C4-2B (cell line): Measurements from ENCODE around the gene UVSSA.

ENCODE experiments used
- H3K27ac ChIP-seq: fragments of 450-650 bp; 2 replicates; pipeline ENCODE4 v1.5.1; 2017
- CTCF ChIP-seq: fragments of 450-650 bp; conservative IDR thresholded peaks from 2 replicates; pipeline ENCODE4 v1.5.1; 2017; ENCODE audit warnings: mild to moderate bottlenecking
- ZFX ChIP-seq: fragments of 450-650 bp; IDR thresholded peaks from 2 replicates; pipeline ENCODE4 v1.6.1; 2017

UVSSA gene

GRCh38 chr4:1403591-1404572, 56.9 kb downstream of the UVSSA start:
- TF ChIP-seq CTCF (no peak), ZFX (no peak)
- H3K27ac ChIP-seq, result no peak overlapping the region

GRCh38 chr4:1404573-1405253, 57.7 kb downstream of the UVSSA start:
- no peak overlapping the region for H3K27ac ChIP-seq
- TF ChIP-seq ZFX (no peak), CTCF (no peak)

- H3K27ac ChIP-seq, result no peak overlapping the region
- TF ChIP-seq ZFX, result no peak
- no peak for TF ChIP-seq CTCF
Observed at GRCh38 chr4:1405254-1405635, 58.2 kb downstream of the UVSSA start.

- no peak for TF ChIP-seq CTCF
- TF ChIP-seq ZFX, result no peak
- H3K27ac ChIP-seq, result no peak overlapping the region
Observed at GRCh38 chr4:1405636-1406393, 58.8 kb downstream of the UVSSA start.

GRCh38 chr4:1406394-1406980, 59.5 kb downstream of the UVSSA start, which contains the start of gene NKX1-1:
NKX1-1 (minus strand) TSS chr4:1406442; CDS start chr4:1406442, 0 bp downstream.
- no peak for TF ChIP-seq ZFX
- TF ChIP-seq CTCF, result no peak
- no peak within 1 kb of the TSS for H3K27ac ChIP-seq

- H3K27ac ChIP-seq, result no peak overlapping the region
- TF ChIP-seq ZFX (no peak), CTCF (no peak)
Observed at GRCh38 chr4:1406981-1407656, 60.1 kb downstream of the UVSSA start.
